ENCODE measurements around the gene ASNSD1. TPM values are rescaled to one million over a fixed set of nuclear protein-coding genes. Genes with fewer than 3 reads are reported as not detected.

The ASNSD1 gene
- 42.0 and 47.2 TPM in 2 replicates for total RNA-seq

DNA sequence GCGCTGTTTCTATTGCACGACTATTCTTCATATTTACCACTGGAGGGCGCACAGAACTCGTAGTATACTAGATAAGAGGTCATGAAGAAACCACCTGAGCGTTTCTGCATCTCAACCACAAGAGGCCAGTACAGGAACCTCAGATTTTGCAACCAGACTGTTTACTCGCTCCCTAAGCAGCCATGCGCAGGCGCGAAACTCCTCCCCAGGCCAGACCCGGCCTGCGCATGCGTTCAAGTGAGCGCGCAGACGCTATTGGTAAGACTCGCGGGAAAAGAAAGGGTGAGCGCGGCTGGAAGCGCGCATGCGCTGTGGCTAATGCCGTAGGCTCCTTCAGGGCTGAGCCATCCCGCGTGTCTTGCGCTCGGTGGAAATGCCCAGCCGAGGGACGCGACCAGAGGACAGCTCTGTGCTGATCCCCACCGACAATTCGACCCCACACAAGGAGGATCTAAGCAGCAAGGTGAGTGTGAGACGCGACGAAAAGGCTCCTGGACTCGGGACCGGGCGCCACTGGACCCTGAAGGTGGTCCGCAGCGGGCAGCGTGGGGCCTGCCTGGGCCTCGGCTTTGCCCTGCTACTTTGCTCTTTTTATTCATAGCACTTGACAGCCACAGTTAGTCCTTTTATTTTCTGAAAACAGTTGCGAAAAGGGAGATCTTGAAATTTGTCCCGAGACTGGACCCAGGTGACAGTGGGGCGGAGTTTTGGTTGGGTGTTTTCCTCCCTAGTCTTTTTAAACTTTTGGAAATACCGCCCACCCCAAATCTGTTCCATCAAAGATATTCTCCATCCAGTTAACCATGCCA is at the start of gene ASNSD1:
ASNSD1 (plus strand) TSS at position 312 of the 809 bp plus-strand sequence. CDS start 4,674 bp downstream, outside the sequence.

DNA sequence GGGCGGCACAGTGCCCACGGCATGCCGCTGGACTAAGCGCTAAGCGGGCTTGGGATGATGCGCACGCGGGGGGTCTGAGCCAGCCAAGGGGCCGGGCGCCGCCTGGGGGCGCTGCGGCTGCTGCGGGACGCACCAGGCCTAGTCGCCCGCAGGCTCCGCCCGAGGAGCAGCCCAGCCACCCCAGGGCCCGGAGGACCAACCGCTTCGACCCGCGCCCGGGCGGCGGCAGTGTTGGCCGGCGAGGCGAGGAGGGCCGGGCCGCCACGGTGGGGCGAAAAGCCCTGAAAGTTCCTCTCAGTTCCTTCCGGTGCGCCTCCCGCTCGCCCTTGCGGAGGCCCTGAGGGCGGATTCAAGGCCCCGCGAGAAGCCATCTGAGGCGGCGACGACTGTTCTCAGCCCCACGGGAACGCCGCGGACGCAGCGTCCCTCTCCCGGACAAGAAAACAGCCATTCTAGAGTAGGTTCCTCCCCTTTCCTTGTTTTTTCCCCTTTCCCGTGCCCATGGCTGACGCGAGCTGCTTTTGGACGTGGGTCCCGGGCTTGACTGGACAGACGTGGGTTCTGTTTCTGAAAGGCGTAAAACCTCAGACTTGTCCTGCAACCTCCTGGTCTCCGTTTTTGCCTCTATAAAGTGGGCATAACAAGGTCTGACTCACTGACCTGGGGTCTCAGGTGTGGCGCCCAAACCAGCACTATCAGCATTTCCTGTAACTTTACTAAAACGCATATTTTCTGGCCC is 13.3 kb downstream of the ASNSD1 start, which contains the start of gene ANKAR:
ANKAR (plus strand) TSS at position 297 of the 739 bp plus-strand sequence. CDS start 1,821 bp downstream, outside the sequence.

Other genes with a start within 250 kb of the ASNSD1 start
- gene WDR75, start 220.0 kb upstream of the ASNSD1 start, total RNA-seq, result 24.7 and 34.9 TPM in 2 replicates
- 0.11 and 0.79 TPM in 2 replicates for gene SLC40A1, start 80.7 kb upstream of the ASNSD1 start, total RNA-seq
- gene ANKAR, start 13.2 kb downstream of the ASNSD1 start, total RNA-seq, result 4.7 and 8.6 TPM in 2 replicates
- 5.5 and 7.9 TPM in 2 replicates for gene OSGEPL1, start 101.3 kb downstream of the ASNSD1 start, total RNA-seq
- gene ORMDL1, start 122.9 kb downstream of the ASNSD1 start, total RNA-seq, result 25.9 and 28.7 TPM in 2 replicates
- 21.3 and 31.4 TPM in 2 replicates for gene PMS1, start 123.0 kb downstream of the ASNSD1 start, total RNA-seq

Data from placental epithelial cell (primary cell).